ENCODE measurements around the gene FAM50B.

Gene FAM50B

DNA sequence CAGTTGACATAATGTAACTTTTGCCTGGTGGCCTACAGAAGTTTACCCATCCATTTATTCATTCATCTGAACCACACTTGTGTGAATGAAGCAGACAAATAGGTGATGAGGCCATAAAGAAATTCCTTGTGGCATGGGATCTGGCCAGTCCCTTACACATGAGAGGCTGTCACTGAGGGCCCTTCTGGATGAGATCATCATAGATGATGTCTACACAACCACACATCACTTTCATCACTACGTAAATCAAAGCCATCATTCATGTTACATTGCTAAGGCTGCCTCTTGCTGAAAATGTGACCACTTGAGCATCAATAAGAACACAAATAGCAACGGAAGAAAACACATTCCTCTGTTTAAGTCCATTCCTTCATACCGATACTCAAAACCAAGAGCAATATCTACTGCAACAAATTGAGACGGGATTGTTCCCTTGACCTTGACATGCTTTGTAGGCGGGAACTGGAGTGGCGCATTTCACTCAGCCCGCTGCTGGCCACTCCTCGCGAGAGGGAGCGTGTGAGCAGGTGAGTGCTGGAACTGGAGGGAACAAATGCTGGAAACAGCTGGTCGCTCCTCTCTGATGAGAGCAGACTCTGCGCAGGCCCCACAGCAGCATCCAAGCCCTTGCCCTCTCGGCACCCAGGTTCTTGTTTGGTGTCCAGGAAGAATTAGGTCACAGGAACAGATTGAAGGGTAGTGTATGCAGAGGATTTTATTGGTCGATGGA lies 49.3 kb downstream of the FAM50B start:
- DNase-seq: no peak

GRCh38 chr6:3899061-3899460 lies 49.9 kb downstream of the FAM50B start:
- no peak for DNase-seq

DNA sequence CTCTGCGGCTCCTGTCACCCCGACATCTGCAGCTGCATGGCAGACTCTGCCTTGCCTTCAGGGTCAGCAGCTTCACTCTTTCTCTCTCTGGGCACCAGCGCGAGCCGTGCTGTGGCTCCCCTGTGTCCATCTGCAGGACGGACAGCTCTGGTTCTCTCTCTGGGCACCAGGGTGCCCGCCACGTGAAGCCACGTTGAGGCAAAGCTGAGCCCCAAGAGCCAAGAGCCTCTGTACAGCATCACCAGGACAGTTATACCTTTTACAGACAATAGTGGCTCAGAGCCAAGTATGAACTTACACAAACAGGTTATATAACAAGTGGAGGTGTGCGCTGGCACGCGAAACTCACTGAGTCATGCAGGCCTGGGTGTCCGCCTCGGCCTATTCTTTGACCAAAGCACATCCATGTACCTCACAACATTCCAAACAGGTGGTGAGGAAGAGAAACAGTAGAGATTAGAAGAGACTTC lies 50.8 kb downstream of the FAM50B start:
- no peak for DNase-seq

Data from CD4-positive, alpha-beta T cell treated with Interleukin-4 for 4 hours (primary cell).